SKM-1 treated with dmso at 0.1 percent for 144 hours (cell line): ENCODE results near the gene FCER1G.
"Not testable (repeated sequence)": the region's sequence is repeated elsewhere in the genome, so short reads cannot be mapped to it uniquely, and the experiment has no call there.

Experiments used
- DNase-seq: peaks from one replicate; lab custom pipeline; 2025; ENCODE audit not compliant: unreplicated experiment; lab: John Stamatoyannopoulos, UW

FCER1G gene

DNA sequence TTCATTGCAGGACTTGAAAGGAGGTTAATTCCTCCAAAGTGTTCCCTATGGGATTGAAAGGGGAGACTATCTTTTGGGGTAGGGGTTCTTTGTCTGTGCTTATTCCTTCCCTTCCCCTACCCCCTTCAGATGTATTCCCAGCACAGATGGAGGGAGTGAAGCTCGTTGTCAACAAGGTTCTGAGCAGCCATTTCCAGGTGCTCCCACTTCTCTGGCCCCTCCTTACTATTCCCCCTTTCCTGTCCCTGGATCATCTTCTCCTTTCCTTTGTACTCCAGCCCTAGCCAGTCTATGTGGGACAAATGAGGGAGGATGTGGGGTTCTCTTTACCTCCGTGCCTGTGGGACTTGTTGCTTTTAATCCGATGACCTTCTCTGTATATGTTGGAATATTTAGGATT is 11.7 kb downstream of the FCER1G start:
- no peak for DNase-seq

DNA sequence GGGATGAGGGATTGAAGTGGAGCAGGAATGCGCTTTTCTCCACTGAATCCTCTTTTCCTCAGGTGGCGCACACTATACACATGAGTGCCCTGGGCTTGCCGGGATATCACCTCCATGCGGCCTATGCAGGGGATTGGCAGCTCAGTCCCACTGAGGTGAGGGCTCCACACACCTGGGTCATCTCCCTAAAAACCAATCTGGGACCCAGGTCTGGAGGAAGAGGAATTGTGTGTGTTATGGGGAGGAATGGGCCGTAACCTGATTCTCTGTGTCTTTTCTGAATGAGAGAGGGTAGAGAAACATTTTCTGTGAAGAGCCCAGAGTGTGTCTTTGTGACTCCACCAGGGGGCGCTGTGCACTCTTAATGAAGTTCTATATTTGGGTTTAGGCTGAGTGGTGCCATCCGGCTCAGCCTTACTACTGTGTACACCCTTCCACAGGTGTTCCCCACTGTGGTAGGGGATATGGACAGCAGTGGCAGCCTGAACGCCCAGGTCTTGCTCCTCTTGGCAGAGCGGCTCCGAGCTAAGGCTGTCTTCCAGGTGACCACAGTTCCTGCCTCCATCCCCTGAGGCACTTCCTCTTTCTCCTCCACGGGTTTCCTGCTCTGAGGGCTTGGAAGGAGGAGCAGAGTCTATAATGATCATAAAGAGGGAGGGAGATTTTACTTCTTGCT is 12.2 kb downstream of the FCER1G start:
- DNase-seq, result peak; percentile 96

GRCh38 chr1:161228032-161228431 is 12.9 kb downstream of the FCER1G start:
- DNase-seq, result no peak

- peak; percentile 7 for DNase-seq
These were observed 14.8 kb downstream of the FCER1G start for GRCh38 chr1:161229896-161230295.

- no peak for DNase-seq
These were observed 15.7 kb downstream of the FCER1G start for GRCh38 chr1:161230762-161231161.

DNA sequence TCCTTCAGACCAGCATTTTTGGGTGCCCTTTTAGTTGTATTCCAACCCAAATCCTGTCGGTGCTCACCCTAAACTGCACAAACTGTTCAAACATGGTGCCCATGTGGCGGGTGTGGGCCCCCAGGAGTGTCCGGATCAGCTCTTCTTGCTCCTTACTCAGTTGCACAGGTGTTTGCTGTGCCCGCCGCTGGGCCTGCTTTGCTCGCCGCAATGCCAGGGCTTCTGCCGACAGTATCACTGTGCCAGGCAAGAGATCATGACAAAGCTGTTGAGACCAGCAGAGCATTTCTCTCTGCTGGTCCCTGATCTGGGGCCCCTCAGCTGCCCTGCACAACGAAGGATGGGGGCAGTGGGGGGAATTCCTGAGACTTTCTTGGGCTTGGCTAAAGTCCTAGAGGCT is 18.0 kb downstream of the FCER1G start:
- no peak for DNase-seq

DNA sequence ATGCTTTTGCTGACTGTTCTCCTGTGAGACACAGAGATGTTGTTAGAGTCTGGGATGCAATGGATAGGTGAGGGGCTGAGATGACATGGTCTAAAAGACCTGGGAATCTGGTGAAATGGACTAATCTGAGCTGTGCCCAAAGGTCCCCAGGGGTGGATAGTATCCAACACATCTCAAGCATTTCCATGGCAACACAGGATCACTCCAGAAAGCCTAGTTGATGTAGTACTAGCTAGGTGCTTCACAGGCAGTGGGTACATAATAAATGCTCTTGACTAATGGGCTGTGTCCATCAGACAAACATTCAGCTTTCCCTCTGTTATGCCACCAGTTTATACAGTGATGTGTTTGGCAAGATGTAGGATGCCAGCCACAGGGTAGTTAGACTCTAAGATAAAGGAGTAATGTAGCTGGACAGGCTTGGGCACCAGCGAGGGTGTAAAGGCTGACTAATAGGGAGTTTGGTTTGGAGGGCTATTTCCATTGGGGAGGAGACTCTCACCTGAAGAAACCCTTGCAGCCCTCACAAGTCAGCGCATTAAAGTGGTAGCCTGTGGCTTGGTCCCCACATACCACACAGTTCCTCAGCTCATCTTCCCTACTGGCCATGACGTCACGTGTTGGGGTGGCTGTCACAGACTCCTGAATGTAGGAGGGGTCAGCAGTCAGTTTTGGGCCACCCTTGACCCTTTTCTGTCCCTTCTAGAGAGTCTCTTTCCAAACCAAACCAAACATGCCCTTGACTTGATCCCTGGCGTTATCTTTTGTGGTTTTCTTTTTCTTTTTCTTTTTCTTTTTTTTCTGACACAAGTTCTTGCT is 21.1 kb downstream of the FCER1G start:
- no peak for DNase-seq

DNA sequence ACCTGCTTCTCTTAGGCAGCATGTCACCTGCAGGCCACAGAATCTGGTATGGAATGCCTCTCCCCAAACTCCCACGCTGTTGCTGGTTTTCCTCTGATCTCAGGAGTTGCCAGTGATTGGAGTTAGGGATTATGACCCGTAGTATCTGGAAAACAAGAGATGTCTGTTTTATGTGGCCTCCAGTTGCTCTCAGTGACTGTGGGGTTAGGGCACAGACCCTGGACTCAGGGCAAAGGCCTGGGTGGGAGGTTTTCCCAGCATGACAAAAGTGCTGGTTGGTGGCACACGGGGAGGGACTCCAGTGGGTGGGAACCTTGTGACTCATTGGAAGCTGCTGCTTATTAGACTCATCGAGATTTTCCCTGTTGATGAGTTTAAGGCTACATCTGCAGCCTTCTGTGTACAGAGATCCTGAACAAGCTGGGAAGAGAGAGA is 23.0 kb downstream of the FCER1G start, which contains the start of gene NR1I3:
Gene NR1I3 (minus strand): TSS at position 165 of the 435 bp plus-strand sequence. CDS start 1,638 bp downstream, outside the sequence.
- DNase-seq, result no peak

GRCh38 chr1:161241682-161242081 is 26.6 kb downstream of the FCER1G start:
- DNase-seq, result peak; percentile 39

GRCh38 chr1:161242313-161242712 is 27.2 kb downstream of the FCER1G start:
- peak; percentile 75 for DNase-seq

GRCh38 chr1:161244888-161245287 is 29.8 kb downstream of the FCER1G start:
- no peak for DNase-seq

DNA sequence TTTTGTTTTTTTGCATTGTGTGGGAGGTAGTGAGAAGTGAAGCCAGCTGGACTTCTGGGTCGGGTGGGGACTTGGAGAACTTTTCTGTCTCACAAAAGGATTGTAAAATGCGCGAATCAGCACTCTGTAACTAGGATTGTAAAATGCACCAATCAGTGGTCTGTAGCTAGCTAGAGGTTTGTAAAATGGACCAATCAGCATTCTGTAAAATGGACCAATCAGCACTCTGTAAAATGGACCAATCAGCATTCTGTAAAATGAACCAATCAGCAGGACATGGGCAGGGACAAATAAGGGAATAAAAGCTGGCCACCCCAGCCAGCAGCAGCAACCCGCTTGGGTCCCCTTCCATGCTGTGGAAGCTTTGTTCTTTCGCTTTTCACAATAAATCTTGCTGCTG is 35.0 kb downstream of the FCER1G start:
- DNase-seq, result not testable (repeated sequence)

GRCh38 chr1:161250829-161251228 is 35.7 kb downstream of the FCER1G start:
- no peak for DNase-seq

GRCh38 chr1:161251579-161251978 is 36.5 kb downstream of the FCER1G start:
- DNase-seq, result no peak

GRCh38 chr1:161255302-161255701 is 40.2 kb downstream of the FCER1G start:
- DNase-seq, result peak; percentile 21

GRCh38 chr1:161255955-161256520 is 40.9 kb downstream of the FCER1G start:
- not testable (repeated sequence) for DNase-seq

GRCh38 chr1:161257109-161257508 is 42.0 kb downstream of the FCER1G start:
- not testable (repeated sequence) for DNase-seq

- no peak for DNase-seq
These were observed 43.6 kb downstream of the FCER1G start, which contains the start of gene PCP4L1 for GRCh38 chr1:161258439-161259344. Gene PCP4L1 (plus strand): TSS chr1:161258745. CDS start chr1:161258975, 230 bp downstream.

- no peak for DNase-seq
These were observed 44.2 kb downstream of the FCER1G start for GRCh38 chr1:161259345-161259702.

DNA sequence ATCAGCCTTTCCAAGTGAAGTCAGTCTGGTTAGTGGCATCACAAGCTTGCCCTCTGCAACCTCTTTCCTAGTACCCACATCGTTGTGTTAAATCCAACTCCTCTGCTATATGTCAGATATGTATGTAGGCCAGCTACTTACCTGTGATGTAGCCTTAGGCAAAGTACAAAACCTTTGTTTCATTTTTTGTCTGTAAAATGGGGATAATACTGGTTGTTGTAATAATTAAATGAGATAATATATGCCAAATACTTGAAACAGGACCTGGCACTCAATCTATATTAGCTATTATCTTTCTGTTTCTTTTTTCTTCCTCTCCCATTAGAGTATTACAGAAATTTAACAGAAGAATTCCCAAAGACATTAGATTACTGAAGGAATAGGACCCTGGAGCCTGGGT is 44.7 kb downstream of the FCER1G start:
- no peak for DNase-seq
